Loucy (cell line): Measurements from ENCODE around the gene MMP7.

ENCODE experiments used
- EZH2phosphoT487 ChIP-seq: fragments of 200-600 bp; IDR thresholded peaks from 2 replicates; pipeline ENCODE4 v1.6.1; 2018; ENCODE audit warnings: antibody characterized with exemption, mild to moderate bottlenecking, moderate library complexity, borderline replicate concordance
- TF ChIP-seq, protein P1 (sequence below): fragments of 200-600 bp; sonication (generic); conservative IDR thresholded peaks from 2 replicates; pipeline ENCODE4 v1.5.1; 2014; ENCODE audit warnings: mild to moderate bottlenecking, antibody characterized with exemption, low read length

DNA sequence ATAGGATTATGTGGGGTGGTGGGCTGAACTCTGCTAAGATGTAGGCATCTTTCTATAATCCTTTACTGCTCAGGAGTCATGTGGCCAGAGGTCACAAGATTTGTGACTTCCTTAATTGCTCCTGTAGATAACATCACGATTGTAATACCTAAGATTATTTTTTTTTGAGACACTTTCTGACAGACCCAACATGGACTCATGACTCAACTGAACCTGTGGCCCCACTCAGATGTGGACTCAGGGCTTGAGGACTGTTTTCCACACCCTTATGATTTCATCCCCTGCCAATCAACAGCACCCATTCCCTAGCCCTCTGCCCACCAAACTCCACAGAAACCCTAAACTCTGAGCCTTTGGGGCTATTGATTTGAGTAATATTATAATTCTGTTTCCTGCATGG lies 35.6 kb upstream of the MMP7 start:
- TF ChIP-seq, protein P1, sequence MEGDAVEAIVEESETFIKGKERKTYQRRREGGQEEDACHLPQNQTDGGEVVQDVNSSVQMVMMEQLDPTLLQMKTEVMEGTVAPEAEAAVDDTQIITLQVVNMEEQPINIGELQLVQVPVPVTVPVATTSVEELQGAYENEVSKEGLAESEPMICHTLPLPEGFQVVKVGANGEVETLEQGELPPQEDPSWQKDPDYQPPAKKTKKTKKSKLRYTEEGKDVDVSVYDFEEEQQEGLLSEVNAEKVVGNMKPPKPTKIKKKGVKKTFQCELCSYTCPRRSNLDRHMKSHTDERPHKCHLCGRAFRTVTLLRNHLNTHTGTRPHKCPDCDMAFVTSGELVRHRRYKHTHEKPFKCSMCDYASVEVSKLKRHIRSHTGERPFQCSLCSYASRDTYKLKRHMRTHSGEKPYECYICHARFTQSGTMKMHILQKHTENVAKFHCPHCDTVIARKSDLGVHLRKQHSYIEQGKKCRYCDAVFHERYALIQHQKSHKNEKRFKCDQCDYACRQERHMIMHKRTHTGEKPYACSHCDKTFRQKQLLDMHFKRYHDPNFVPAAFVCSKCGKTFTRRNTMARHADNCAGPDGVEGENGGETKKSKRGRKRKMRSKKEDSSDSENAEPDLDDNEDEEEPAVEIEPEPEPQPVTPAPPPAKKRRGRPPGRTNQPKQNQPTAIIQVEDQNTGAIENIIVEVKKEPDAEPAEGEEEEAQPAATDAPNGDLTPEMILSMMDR = no peak
- no peak for TF ChIP-seq EZH2phosphoT487
